IPS-20b (cell line): ENCODE results near the gene TESK2.
"Not testable (repeated sequence)": the region's sequence is repeated elsewhere in the genome, so short reads cannot be mapped to it uniquely, and the experiment has no call there.

Experiments
- H3K27ac ChIP-seq: one replicate; pipeline ENCODE4 v1.5.1; 2013; ENCODE audit warnings: low read length
- H3K27me3 ChIP-seq: 2 replicates; pipeline ENCODE4 v1.6.1; 2013; ENCODE audit warnings: mild to moderate bottlenecking, low read length, inconsistent platforms; ENCODE audit not compliant: insufficient read depth
- H3K36me3 ChIP-seq: 2 replicates; pipeline ENCODE4 v1.6.1; 2013; ENCODE audit warnings: low read depth, mild to moderate bottlenecking, inconsistent platforms, low read length, moderate library complexity; ENCODE audit not compliant: insufficient read depth
- H3K4me1 ChIP-seq: 2 replicates; pipeline ENCODE4 v1.6.1; 2013; ENCODE audit warnings: mild to moderate bottlenecking, control low read depth, inconsistent platforms, low read length, moderate library complexity; ENCODE audit not compliant: insufficient read depth
- H3K4me3 ChIP-seq: 2 replicates; pipeline ENCODE4 v1.5.1; 2013; ENCODE audit warnings: mild to moderate bottlenecking, low read length, inconsistent platforms
- H3K9ac ChIP-seq: 2 replicates; pipeline ENCODE4 v1.6.1; 2013; ENCODE audit warnings: low read depth, mild to moderate bottlenecking, inconsistent platforms, low read length, moderate library complexity
- H3K9me3 ChIP-seq: 2 replicates; pipeline ENCODE4 v1.6.1; 2013; ENCODE audit warnings: mild to moderate bottlenecking, low read depth, low read length, inconsistent platforms; ENCODE audit not compliant: insufficient read depth

TESK2 gene

GRCh38 chr1:45488666-45489377, 2.1 kb downstream of the TESK2 start:
- no peak overlapping the region for H3K27ac ChIP-seq
- H3K4me1 ChIP-seq: peaks cover 9% of the 10 kb centered on the region; the same call in 1 of the 2 replicates
- no peak overlapping the region for H3K9ac ChIP-seq
- H3K4me3 ChIP-seq: peak overlapping the region; percentile 71; the same call in 1 of the 2 replicates
- peaks cover 18% of the 10 kb centered on the region for H3K27me3 ChIP-seq
- no peaks in the 10 kb centered on the region for H3K36me3 ChIP-seq
- no peaks in the 10 kb centered on the region for H3K9me3 ChIP-seq

- H3K9me3 ChIP-seq: no peaks in the 10 kb centered on the region
- peaks cover 9% of the 10 kb centered on the region; the same call in 1 of the 2 replicates for H3K4me1 ChIP-seq
- no peak overlapping the region for H3K4me3 ChIP-seq
- peaks cover 18% of the 10 kb centered on the region for H3K27me3 ChIP-seq
- H3K27ac ChIP-seq: no peak overlapping the region
- no peak overlapping the region for H3K9ac ChIP-seq
- no peaks in the 10 kb centered on the region for H3K36me3 ChIP-seq
Observed at GRCh38 chr1:45485949-45486348, 5.0 kb downstream of the TESK2 start.

GRCh38 chr1:45479039-45479748, 11.8 kb downstream of the TESK2 start:
- no peaks in the 10 kb centered on the region for H3K36me3 ChIP-seq
- H3K4me1 ChIP-seq: no peaks in the 10 kb centered on the region
- H3K9ac ChIP-seq: no peak overlapping the region

GRCh38 chr1:45478121-45478814, 12.7 kb downstream of the TESK2 start:
- Histone ChIP-seq H3K9ac (no peak overlapping the region), H3K27me3 (no peaks in the 10 kb centered on the region), H3K4me3 (no peak overlapping the region), H3K9me3 (no peaks in the 10 kb centered on the region), H3K36me3 (no peaks in the 10 kb centered on the region), H3K4me1 (no peaks in the 10 kb centered on the region), H3K27ac (no peak overlapping the region)

More at GRCh38 chr1:45479039-45479748, 11.8 kb downstream of the TESK2 start:
- no peaks in the 10 kb centered on the region for H3K27me3 ChIP-seq
- H3K9me3 ChIP-seq: no peaks in the 10 kb centered on the region
- no peak overlapping the region for H3K27ac ChIP-seq
- no peak overlapping the region for H3K4me3 ChIP-seq

- no peaks in the 10 kb centered on the region for H3K9me3 ChIP-seq
- H3K36me3 ChIP-seq: no peaks in the 10 kb centered on the region
- H3K4me3 ChIP-seq: no peak overlapping the region
- no peaks in the 10 kb centered on the region for H3K4me1 ChIP-seq
- H3K27me3 ChIP-seq: no peaks in the 10 kb centered on the region
- H3K27ac ChIP-seq: no peak overlapping the region
- no peak overlapping the region for H3K9ac ChIP-seq
Observed at GRCh38 chr1:45477646-45478045, 13.3 kb downstream of the TESK2 start.

- not testable (repeated sequence) for H3K4me1 ChIP-seq, H3K4me3 ChIP-seq, H3K9ac ChIP-seq
Observed at GRCh38 chr1:45474194-45474593, 16.8 kb downstream of the TESK2 start.

GRCh38 chr1:45473302-45473701, 17.7 kb downstream of the TESK2 start:
- Histone ChIP-seq H3K27me3 (no peaks in the 10 kb centered on the region), H3K4me3 (no peak overlapping the region), H3K4me1 (no peaks in the 10 kb centered on the region), H3K9me3 (no peaks in the 10 kb centered on the region), H3K36me3 (no peaks in the 10 kb centered on the region), H3K9ac (no peak overlapping the region), H3K27ac (no peak overlapping the region)

More at GRCh38 chr1:45474194-45474593, 16.8 kb downstream of the TESK2 start:
- H3K9me3 ChIP-seq, H3K27me3 ChIP-seq, H3K36me3 ChIP-seq, H3K27ac ChIP-seq: not testable (repeated sequence)

- no peaks in the 10 kb centered on the region for H3K4me1 ChIP-seq
- no peak overlapping the region for H3K27ac ChIP-seq
- H3K4me3 ChIP-seq: no peak overlapping the region
- H3K9me3 ChIP-seq: no peaks in the 10 kb centered on the region
- no peaks in the 10 kb centered on the region for H3K36me3 ChIP-seq
- H3K9ac ChIP-seq: no peak overlapping the region
- no peaks in the 10 kb centered on the region for H3K27me3 ChIP-seq
Observed at GRCh38 chr1:45470306-45470798, 20.6 kb downstream of the TESK2 start.

GRCh38 chr1:45467353-45467752, 23.6 kb downstream of the TESK2 start:
- not testable (repeated sequence) for H3K36me3 ChIP-seq, H3K9me3 ChIP-seq, H3K27ac ChIP-seq, H3K27me3 ChIP-seq, H3K4me3 ChIP-seq, H3K9ac ChIP-seq, H3K4me1 ChIP-seq

- Histone ChIP-seq H3K9ac (no peak overlapping the region), H3K9me3 (no peaks in the 10 kb centered on the region), H3K27ac (no peak overlapping the region), H3K4me3 (no peak overlapping the region), H3K36me3 (no peaks in the 10 kb centered on the region), H3K27me3 (no peaks in the 10 kb centered on the region), H3K4me1 (no peaks in the 10 kb centered on the region)
Observed at GRCh38 chr1:45465277-45465676, 25.7 kb downstream of the TESK2 start.

GRCh38 chr1:45458894-45459293, 32.1 kb downstream of the TESK2 start:
- Histone ChIP-seq H3K36me3 (no peaks in the 10 kb centered on the region), H3K9me3 (no peaks in the 10 kb centered on the region), H3K9ac (no peak overlapping the region), H3K4me3 (no peak overlapping the region), H3K27ac (no peak overlapping the region), H3K4me1 (peaks cover 11% of the 10 kb centered on the region; the same call in 1 of the 2 replicates), H3K27me3 (no peaks in the 10 kb centered on the region)
